Activated T-helper 2 cell treated with anti-CD3 and anti-CD28 coated beads, Interferon-gamma antibody, Interleukin-2, Interleukin-4, amounts not matched to agents 10 μg/mL and 5 μg/mL and 100 μg/mL, durations not matched to agents 14 hours and 24 hours and 36 hours (primary cell): Measurements from ENCODE around the gene RDH14. TPM values are rescaled to one million over a fixed set of nuclear protein-coding genes. Genes with fewer than 3 reads are reported as not detected.

Experiments
- DNase-seq: peaks from one replicate; pipeline ENCODE4 v3.0.0; 2021; ENCODE audit warnings: low spot score
- H3K27ac Mint-ChIP-seq: one replicate; pipeline ENCODE4 v1.8.0; 2021; ENCODE audit warnings: mixed read lengths
- H3K27me3 Mint-ChIP-seq: one replicate; pipeline ENCODE4 v1.8.0; 2021; ENCODE audit warnings: low read depth, mixed read lengths
- H3K36me3 Mint-ChIP-seq: one replicate; pipeline ENCODE4 v1.8.0; 2021; ENCODE audit warnings: low read depth, mixed read lengths
- H3K4me1 Mint-ChIP-seq: one replicate; pipeline ENCODE4 v1.8.0; 2021; ENCODE audit warnings: low read depth, mixed read lengths
- H3K4me3 Mint-ChIP-seq: one replicate; pipeline ENCODE4 v1.8.0; 2021; ENCODE audit warnings: low read depth, mild to moderate bottlenecking, moderate library complexity, mixed read lengths
- H3K9me3 Mint-ChIP-seq: one replicate; pipeline ENCODE4 v1.8.0; 2021; ENCODE audit warnings: mixed read lengths
- intact Hi-C: fragments of 100-400 bp; cut with micrococcal nuclease; formaldehyde crosslinking; loops from one replicate; pipeline ENCODE4 v1.15.1; 2023
- total RNA-seq: library from RNA; stranded (reverse); gene quantifications from 2 replicates; pipeline ENCODE4 v1.2.3, GENCODE V29; 2022

Gene RDH14
- total RNA-seq, 1 donor from 2014 or later = 12.4 TPM

DNA sequence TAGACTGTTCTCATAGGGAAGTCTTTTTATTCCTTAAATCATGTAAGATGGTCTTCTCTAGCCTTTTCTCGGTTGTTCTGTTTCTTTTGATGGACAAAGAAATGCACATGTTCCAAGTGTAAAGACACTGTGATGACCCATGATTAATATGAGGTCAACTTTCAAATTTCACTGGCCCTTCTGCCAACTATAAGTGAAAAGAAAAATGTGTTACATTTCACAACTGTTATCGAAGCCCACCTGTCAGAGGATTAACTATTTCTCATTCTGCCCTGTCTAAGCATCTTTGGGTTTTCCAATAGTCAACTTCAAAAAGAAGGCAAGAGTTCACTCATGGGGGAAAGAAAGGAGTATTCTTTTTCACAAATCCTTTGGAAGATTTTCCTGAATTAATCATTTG lies 3.3 kb downstream of the RDH14 start:
- Mint-ChIP-seq H3K9me3 (no peaks in the 10 kb centered on the region), H3K4me3 (no peak overlapping the region), H3K36me3 (peaks cover 50% of the 10 kb centered on the region), H3K4me1 (peaks cover 37% of the 10 kb centered on the region), H3K27ac (no peak overlapping the region), H3K27me3 (no peaks in the 10 kb centered on the region)
- DNase-seq = no peak
- intact Hi-C loops = no loop called here

GRCh38 chr2:18552351-18553077 lies 7.9 kb downstream of the RDH14 start:
- Mint-ChIP-seq H3K27me3 (no peaks in the 10 kb centered on the region), H3K4me1 (peaks cover 30% of the 10 kb centered on the region), H3K9me3 (no peaks in the 10 kb centered on the region), H3K36me3 (peaks cover 48% of the 10 kb centered on the region), H3K4me3 (no peak overlapping the region), H3K27ac (no peak overlapping the region)
- intact Hi-C loops = no loop called here
- no peak for DNase-seq

DNA sequence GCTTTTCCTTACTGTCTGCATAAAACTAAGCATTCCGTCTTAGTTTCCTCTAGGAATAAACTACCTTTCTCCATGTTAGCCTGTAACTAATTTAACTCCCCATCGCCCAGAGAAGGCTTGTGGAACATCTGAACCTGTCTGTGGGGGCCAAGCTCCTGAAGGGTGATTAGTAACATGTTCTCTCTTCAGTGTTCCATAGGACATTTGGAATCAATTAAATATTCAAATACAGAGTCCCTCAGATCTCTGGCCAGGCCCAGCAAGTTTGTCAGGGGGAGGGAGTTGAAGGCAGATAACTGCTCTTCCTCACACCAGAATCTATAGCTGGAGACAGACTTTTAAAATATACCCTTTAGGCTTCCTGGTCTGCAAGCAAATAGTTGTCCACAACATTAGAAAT lies 8.8 kb downstream of the RDH14 start:
- no peaks in the 10 kb centered on the region for H3K27me3 Mint-ChIP-seq
- no peak overlapping the region for H3K4me3 Mint-ChIP-seq
- H3K4me1 Mint-ChIP-seq = peaks cover 28% of the 10 kb centered on the region
- intact Hi-C loops = no loop called here
- peaks cover 43% of the 10 kb centered on the region for H3K36me3 Mint-ChIP-seq
- H3K27ac Mint-ChIP-seq = no peak overlapping the region
- no peak for DNase-seq
- H3K9me3 Mint-ChIP-seq = no peaks in the 10 kb centered on the region

DNA sequence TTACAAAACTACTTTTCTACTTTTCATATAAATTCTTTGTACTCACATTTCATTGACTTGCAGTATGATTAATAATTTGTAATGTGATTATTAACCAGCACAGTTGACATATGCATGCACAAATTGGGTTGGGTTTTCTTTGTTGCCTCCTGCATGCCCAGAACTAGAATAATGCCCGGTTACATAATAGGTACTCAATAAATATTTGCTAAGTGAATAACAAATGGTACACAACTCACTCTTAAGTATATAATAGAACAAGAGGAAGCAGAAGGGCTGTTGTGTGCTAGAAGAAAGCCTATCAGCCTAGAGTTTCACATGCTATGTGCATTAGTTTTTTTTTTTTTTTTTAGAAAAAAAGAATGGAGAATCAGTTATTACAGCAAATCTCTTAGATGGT lies 9.3 kb downstream of the RDH14 start:
- no peak for DNase-seq
- Mint-ChIP-seq H3K9me3 (no peaks in the 10 kb centered on the region), H3K27me3 (no peaks in the 10 kb centered on the region), H3K36me3 (peaks cover 39% of the 10 kb centered on the region), H3K27ac (no peak overlapping the region), H3K4me3 (no peak overlapping the region), H3K4me1 (peaks cover 29% of the 10 kb centered on the region)
- intact Hi-C loops = no loop called here

GRCh38 chr2:18550433-18550832 lies 10.0 kb downstream of the RDH14 start:
- no peak overlapping the region for H3K4me3 Mint-ChIP-seq
- peaks cover 36% of the 10 kb centered on the region for H3K36me3 Mint-ChIP-seq
- H3K27me3 Mint-ChIP-seq = no peaks in the 10 kb centered on the region
- intact Hi-C loops = no loop called here
- H3K4me1 Mint-ChIP-seq = peaks cover 34% of the 10 kb centered on the region
- no peak for DNase-seq
- H3K9me3 Mint-ChIP-seq = no peaks in the 10 kb centered on the region
- H3K27ac Mint-ChIP-seq = no peak overlapping the region

DNA sequence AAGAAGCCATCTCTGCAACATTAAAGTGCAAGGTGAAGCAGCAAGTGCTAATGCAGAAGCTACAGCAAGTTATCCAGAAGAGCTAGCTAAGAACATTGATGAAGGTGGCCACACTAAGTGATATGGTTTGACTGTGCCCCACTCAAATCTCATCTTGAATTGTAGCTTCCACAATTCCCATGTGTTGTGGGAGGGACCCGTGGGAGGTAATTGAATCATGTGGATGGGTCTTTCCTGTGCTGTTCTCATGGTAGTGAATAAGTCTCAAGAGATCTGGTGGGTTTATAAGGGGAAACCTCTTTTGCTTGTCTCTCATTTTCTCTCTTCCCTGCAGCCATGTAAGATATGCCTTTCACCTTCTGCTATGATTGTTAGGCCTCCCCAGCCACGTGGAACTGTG lies 11.4 kb downstream of the RDH14 start:
- Mint-ChIP-seq H3K27me3 (no peaks in the 10 kb centered on the region), H3K36me3 (peaks cover 26% of the 10 kb centered on the region), H3K4me1 (peaks cover 37% of the 10 kb centered on the region), H3K4me3 (no peak overlapping the region), H3K27ac (no peak overlapping the region), H3K9me3 (no peaks in the 10 kb centered on the region)
- DNase-seq = no peak
- intact Hi-C loops = loop anchor here (10.0 kb wide), 1 partner anchor 794 kb away; the partner anchor contains the start of genes GEN1 and SMC6

DNA sequence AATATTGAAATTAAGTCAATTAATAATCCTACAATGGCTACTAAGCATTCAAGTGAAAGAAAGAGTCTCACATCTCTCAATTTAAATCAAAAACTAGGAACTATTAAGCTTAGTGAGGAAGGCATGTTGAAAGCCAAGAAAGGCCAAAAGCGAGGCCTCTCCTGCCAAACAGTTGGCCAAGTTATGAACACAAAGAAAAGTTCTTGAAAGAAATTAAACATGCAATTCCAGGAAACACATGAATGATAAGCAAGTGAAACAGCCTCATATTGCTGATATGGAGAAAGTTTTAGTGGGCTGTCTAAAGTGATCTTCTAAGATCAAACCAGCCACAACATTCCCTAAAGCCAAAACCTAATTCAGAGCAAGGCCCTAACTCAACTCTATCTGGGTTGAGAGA lies 11.8 kb downstream of the RDH14 start:
- Mint-ChIP-seq H3K9me3 (no peaks in the 10 kb centered on the region), H3K27ac (no peak overlapping the region), H3K36me3 (peaks cover 24% of the 10 kb centered on the region), H3K4me1 (peaks cover 37% of the 10 kb centered on the region), H3K4me3 (no peak overlapping the region), H3K27me3 (no peaks in the 10 kb centered on the region)
- no peak for DNase-seq
- intact Hi-C loops = loop anchor here (10.0 kb wide), 1 partner anchor 794 kb away; the partner anchor contains the start of genes GEN1 and SMC6

- Mint-ChIP-seq H3K4me3 (no peak overlapping the region), H3K27ac (peak overlapping the region; percentile 76), H3K36me3 (peaks cover 14% of the 10 kb centered on the region), H3K9me3 (no peaks in the 10 kb centered on the region), H3K27me3 (no peaks in the 10 kb centered on the region), H3K4me1 (peaks cover 33% of the 10 kb centered on the region)
- intact Hi-C loops = loop anchor here (10.0 kb wide), 1 partner anchor 792 kb away; the partner anchor contains the start of genes GEN1 and SMC6
- no peak for DNase-seq
These were observed 13.9 kb downstream of the RDH14 start for GRCh38 chr2:18546567-18546966.

- H3K4me1 Mint-ChIP-seq = peaks cover 41% of the 10 kb centered on the region
- H3K27me3 Mint-ChIP-seq = no peaks in the 10 kb centered on the region
- peaks cover 11% of the 10 kb centered on the region for H3K36me3 Mint-ChIP-seq
- peak overlapping the region; percentile 16 for H3K27ac Mint-ChIP-seq
- DNase-seq = no peak
- no peak overlapping the region for H3K4me3 Mint-ChIP-seq
- peaks cover 7% of the 10 kb centered on the region for H3K9me3 Mint-ChIP-seq
- intact Hi-C loops = loop anchor here (1.0 to 10.0 kb wide), 3 partner anchors 15 to 791 kb away; partner anchors contain the start of genes GEN1, RDH14 and SMC6
These were observed 15.1 kb downstream of the RDH14 start for GRCh38 chr2:18545384-18545783.

GRCh38 chr2:18544171-18544570 lies 16.3 kb downstream of the RDH14 start:
- H3K4me3 Mint-ChIP-seq = no peak overlapping the region
- intact Hi-C loops = loop anchor here (2.0 to 10.0 kb wide), 3 partner anchors 61 to 1358 kb away; partner anchors contain the start of genes GEN1, SMC6 and TTC32
- peaks cover 36% of the 10 kb centered on the region for H3K4me1 Mint-ChIP-seq
- H3K27me3 Mint-ChIP-seq = peaks cover 3% of the 10 kb centered on the region
- H3K36me3 Mint-ChIP-seq = peaks cover under 1% of the 10 kb centered on the region
- DNase-seq = no peak
- H3K27ac Mint-ChIP-seq = no peak overlapping the region
- H3K9me3 Mint-ChIP-seq = peaks cover 7% of the 10 kb centered on the region

DNA sequence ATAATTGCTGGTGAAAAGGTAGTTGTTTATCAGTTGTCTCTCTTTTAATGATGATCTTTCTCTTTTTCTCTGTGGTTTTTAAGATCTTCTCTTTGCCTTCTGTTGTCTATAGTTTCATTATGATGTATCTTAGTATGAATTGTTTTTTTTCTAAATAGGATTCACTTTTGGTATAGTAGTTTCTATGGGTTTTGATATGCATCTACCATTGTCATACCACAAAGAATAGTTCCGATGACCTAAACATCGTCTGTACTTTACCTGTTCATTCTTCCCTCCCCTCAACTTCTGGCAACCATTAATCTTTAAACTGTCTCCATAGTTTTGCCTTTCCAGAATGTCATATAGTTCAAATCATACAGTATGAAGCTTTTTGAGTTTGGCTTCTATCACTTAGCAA lies 19.6 kb downstream of the RDH14 start:
- peaks cover 17% of the 10 kb centered on the region for H3K4me1 Mint-ChIP-seq
- no peak overlapping the region for H3K27ac Mint-ChIP-seq
- H3K27me3 Mint-ChIP-seq = peaks cover 3% of the 10 kb centered on the region
- H3K36me3 Mint-ChIP-seq = no peaks in the 10 kb centered on the region
- no peak overlapping the region for H3K4me3 Mint-ChIP-seq
- intact Hi-C loops = loop anchor here (1.0 to 10.0 kb wide), 4 partner anchors 20 to 1361 kb away; partner anchors contain the start of genes GEN1, RDH14, SMC6 and TTC32
- no peak for DNase-seq
- H3K9me3 Mint-ChIP-seq = peaks cover 7% of the 10 kb centered on the region

GRCh38 chr2:18536697-18537096 lies 23.8 kb downstream of the RDH14 start:
- peaks cover 8% of the 10 kb centered on the region for H3K27me3 Mint-ChIP-seq
- H3K4me3 Mint-ChIP-seq = no peak overlapping the region
- intact Hi-C loops = no loop called here
- peaks cover 8% of the 10 kb centered on the region for H3K4me1 Mint-ChIP-seq
- H3K36me3 Mint-ChIP-seq = no peaks in the 10 kb centered on the region
- H3K9me3 Mint-ChIP-seq = peaks cover 7% of the 10 kb centered on the region
- H3K27ac Mint-ChIP-seq = no peak overlapping the region
- no peak for DNase-seq

DNA sequence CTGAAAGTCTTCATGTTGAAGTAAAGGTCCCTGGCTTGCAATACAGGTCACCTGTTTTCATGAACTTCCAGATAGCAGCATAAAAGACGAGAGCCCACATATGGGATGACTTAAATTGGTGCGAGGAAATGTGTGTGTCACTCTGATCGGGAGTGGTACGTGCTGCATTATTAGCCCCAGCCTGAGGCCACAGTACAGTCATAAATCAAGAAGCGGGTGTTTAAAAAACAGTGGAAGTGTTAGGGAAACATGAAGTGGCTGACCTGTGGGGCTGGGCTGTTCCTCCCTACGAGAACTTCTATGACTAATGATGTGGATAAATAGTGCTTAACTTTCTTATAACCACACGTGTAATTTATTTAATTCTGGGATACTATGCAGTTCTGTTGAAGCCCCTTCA lies 24.4 kb downstream of the RDH14 start:
- no peak for DNase-seq
- H3K27me3 Mint-ChIP-seq = peaks cover 8% of the 10 kb centered on the region
- H3K9me3 Mint-ChIP-seq = peaks cover 6% of the 10 kb centered on the region
- H3K4me3 Mint-ChIP-seq = no peak overlapping the region
- H3K36me3 Mint-ChIP-seq = no peaks in the 10 kb centered on the region
- intact Hi-C loops = no loop called here
- H3K4me1 Mint-ChIP-seq = peaks cover 4% of the 10 kb centered on the region
- H3K27ac Mint-ChIP-seq = no peak overlapping the region
